Measurements from ENCODE around the gene CMTM2. TPM values are rescaled to one million over a fixed set of nuclear protein-coding genes. Genes with fewer than 3 reads are reported as not detected.
A peak's percentile ranks its signal among the peaks of the same experiment; 100 is the strongest.

The CMTM2 gene
- total and polyA plus RNA-seq, 4 donors: 1.3 TPM; not detected in 3

GRCh38 chr16:66635406-66635805 lies 56.1 kb downstream of the CMTM2 start:
- no peaks in the 10 kb centered on the region for H3K27me3 ChIP-seq (ENCODE audit: control insufficient read depth in 1 of 2, insufficient read depth in 2 of 2, low read length in 1 of 2)
- intact Hi-C loops (cut with DNase I): no loop called here
- H3K4me1 ChIP-seq (ENCODE audit: control insufficient read depth in 1 of 2, insufficient read depth in 2 of 2, low read length in 2 of 2): no peaks in the 10 kb centered on the region
- H3K9me3 ChIP-seq (ENCODE audit: control insufficient read depth, low read length): no peaks in the 10 kb centered on the region
- H3K4me3 ChIP-seq (ENCODE audit: low read length in 2 of 2): no peak overlapping the region
- peak; percentile 26 for ATAC-seq (ENCODE audit: low FRiP score)
- no peaks in the 10 kb centered on the region for H3K36me3 ChIP-seq (ENCODE audit: control insufficient read depth in 1 of 2, insufficient read depth in 2 of 2, low read length in 1 of 2)
- 72 to 81% methylated on average over 6 of the region's 6 CpGs for WGBS, 2 donors
- no peak for DNase-seq
- no peak overlapping the region for H3K27ac ChIP-seq (ENCODE audit: low read depth in 1 of 2, low read length in 2 of 2)

GRCh38 chr16:66636199-66636598 lies 56.9 kb downstream of the CMTM2 start:
- Histone ChIP-seq H3K36me3 (ENCODE audit: control insufficient read depth in 1 of 2, insufficient read depth in 2 of 2, low read length in 1 of 2) (no peaks in the 10 kb centered on the region), H3K9me3 (ENCODE audit: control insufficient read depth, low read length) (no peaks in the 10 kb centered on the region), H3K27ac (ENCODE audit: low read depth in 1 of 2, low read length in 2 of 2) (no peak overlapping the region), H3K27me3 (ENCODE audit: control insufficient read depth in 1 of 2, insufficient read depth in 2 of 2, low read length in 1 of 2) (no peaks in the 10 kb centered on the region), H3K4me1 (ENCODE audit: control insufficient read depth in 1 of 2, insufficient read depth in 2 of 2, low read length in 2 of 2) (no peaks in the 10 kb centered on the region), H3K4me3 (ENCODE audit: low read length in 2 of 2) (no peak overlapping the region)
- intact Hi-C loops (cut with DNase I): no loop called here
- no peak for DNase-seq
- ATAC-seq (ENCODE audit: low FRiP score): no peak
- WGBS, 2 donors: 74 to 75% methylated on average over 5 of the region's 5 CpGs

- Histone ChIP-seq H3K9me3 (ENCODE audit: control insufficient read depth, low read length) (no peaks in the 10 kb centered on the region), H3K27me3 (ENCODE audit: control insufficient read depth in 1 of 2, insufficient read depth in 2 of 2, low read length in 1 of 2) (no peaks in the 10 kb centered on the region), H3K4me3 (ENCODE audit: low read length in 2 of 2) (no peak overlapping the region), H3K36me3 (ENCODE audit: control insufficient read depth in 1 of 2, insufficient read depth in 2 of 2, low read length in 1 of 2) (no peaks in the 10 kb centered on the region), H3K27ac (ENCODE audit: low read depth in 1 of 2, low read length in 2 of 2) (no peak overlapping the region), H3K4me1 (ENCODE audit: control insufficient read depth in 1 of 2, insufficient read depth in 2 of 2, low read length in 2 of 2) (no peaks in the 10 kb centered on the region)
- intact Hi-C loops (cut with DNase I): no loop called here
- ATAC-seq (ENCODE audit: low FRiP score): no peak
- no peak for DNase-seq
- 94 to 95% methylated on average over 3 of the region's 3 CpGs for WGBS, 2 donors
Measured at GRCh38 chr16:66637806-66638205, 58.5 kb downstream of the CMTM2 start.

Other genes starting within 250 kb of the CMTM2 start
- 10 to 100 TPM; 38.2 to 97.5 TPM for gene CDH5, start 212.8 kb upstream of the CMTM2 start, total RNA-seq
- 1 to 10 TPM; 1.5 to 3.6 TPM for gene CDH5, start 212.8 kb upstream of the CMTM2 start, polyA plus RNA-seq
- gene BEAN1, start 152.2 kb upstream of the CMTM2 start, total RNA-seq: 1 to 10 TPM in 1 of 2 donors, under 1 TPM in 1; 0.16 to 1.8 TPM
- under 1 TPM; 0.13 to 0.77 TPM for gene BEAN1, start 152.2 kb upstream of the CMTM2 start, polyA plus RNA-seq
- gene TK2, start 29.3 kb upstream of the CMTM2 start, total RNA-seq: 10 to 100 TPM; 27.4 to 43.4 TPM
- gene TK2, start 29.3 kb upstream of the CMTM2 start, polyA plus RNA-seq: 10 to 100 TPM; 18.9 to 30.3 TPM
- gene CKLF, start 26.9 kb upstream of the CMTM2 start, total RNA-seq: 10 to 100 TPM; 23.4 to 44.4 TPM
- 10 to 100 TPM; 19.9 to 45.0 TPM for gene CKLF, start 26.9 kb upstream of the CMTM2 start, polyA plus RNA-seq
- 1 to 10 TPM; 1.7 to 7.3 TPM for gene CMTM1, start 13.0 kb upstream of the CMTM2 start, total RNA-seq
- 1 to 10 TPM in 1 of 2 donors, not detected in 1; 2.6 TPM for gene CMTM1, start 13.0 kb upstream of the CMTM2 start, polyA plus RNA-seq
- 10 to 100 TPM; 24.9 to 49.1 TPM for gene CMTM3, start 25.2 kb downstream of the CMTM2 start, total RNA-seq
- gene CMTM3, start 25.2 kb downstream of the CMTM2 start, polyA plus RNA-seq: 10 to 100 TPM; 29.5 to 29.9 TPM
- 10 to 100 TPM; 16.5 to 24.9 TPM for gene CMTM4, start 117.3 kb downstream of the CMTM2 start, total RNA-seq
- 10 to 100 TPM in 1 of 2 donors, 1 to 10 TPM in 1; 8.9 to 10.4 TPM for gene CMTM4, start 117.3 kb downstream of the CMTM2 start, polyA plus RNA-seq
- gene DYNC1LI2, start 172.1 kb downstream of the CMTM2 start, total RNA-seq: 100 to 1,000 TPM; 166 to 169 TPM
- 100 to 1,000 TPM in 1 of 2 donors, 10 to 100 TPM in 1; 78.3 to 121 TPM for gene DYNC1LI2, start 172.1 kb downstream of the CMTM2 start, polyA plus RNA-seq
- gene TERB1, start 222.1 kb downstream of the CMTM2 start, total RNA-seq: not detected
- gene TERB1, start 222.1 kb downstream of the CMTM2 start, polyA plus RNA-seq: not detected